Stimulated activated naive CD8-positive, alpha-beta T cell treated with anti-CD3 and anti-CD28 coated beads, Interleukin-15, amount 100 ng/mL, for 72 hours (primary cell): Measurements from ENCODE around the gene MLX.

Source experiments
- ATAC-seq: fragments of 150-1000 bp; cut with Tn5 transposase; 2 replicates; pipeline ENCODE4 v1.10.0; 2021; ENCODE audit warnings: mild to moderate bottlenecking, moderate library complexity
- DNase-seq, 2 donors: peaks; one replicate each; pipeline ENCODE4 v3.0.0; 2021 to 2022
- H3K27ac Mint-ChIP-seq, 2 donors: one replicate each; pipeline ENCODE4 v1.8.0; 2022; ENCODE audit warnings: mild to moderate bottlenecking in 2 of 2, mixed read lengths in 2 of 2, moderate library complexity in 2 of 2
- H3K27me3 Mint-ChIP-seq: one replicate; pipeline ENCODE4 v1.8.0; 2022; ENCODE audit warnings: mixed read lengths
- H3K4me1 Mint-ChIP-seq: one replicate; pipeline ENCODE4 v1.8.0; 2022; ENCODE audit warnings: mild to moderate bottlenecking, mixed read lengths
- H3K4me3 Mint-ChIP-seq, 2 donors: one replicate each; pipeline ENCODE4 v1.8.0; 2022; ENCODE audit warnings: mild to moderate bottlenecking in 2 of 2, mixed read lengths in 2 of 2, moderate library complexity in 1 of 2
- H3K9me3 Mint-ChIP-seq, 2 donors: one replicate each; pipeline ENCODE4 v1.8.0; 2022; ENCODE audit warnings: mixed read lengths in 2 of 2

Gene MLX

DNA sequence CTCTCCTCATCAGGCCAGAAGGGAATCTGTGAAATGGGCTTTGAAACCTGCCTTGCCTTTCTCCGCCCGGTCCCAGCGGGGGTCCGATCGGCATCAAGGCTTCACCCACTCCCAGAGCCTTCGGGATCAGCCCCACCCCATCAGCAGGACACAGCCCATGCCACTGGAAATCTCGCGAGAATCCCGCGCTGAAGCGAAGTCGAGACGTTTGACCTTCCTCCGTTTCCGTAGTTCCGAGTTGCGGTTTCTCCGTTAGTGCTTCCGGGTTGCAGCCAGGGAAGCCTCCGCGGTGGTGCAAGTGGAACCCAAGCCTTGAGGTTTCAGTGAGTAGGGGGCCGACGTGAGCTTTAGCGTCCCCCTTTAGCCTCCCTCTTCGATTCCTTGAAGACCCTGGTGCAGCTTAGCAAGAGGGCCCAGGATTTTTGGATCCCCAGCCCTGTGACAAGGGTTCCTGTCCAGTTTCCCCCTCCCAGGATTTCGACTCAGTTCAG, 5.0 kb upstream of the MLX start, which contains the start of gene COASY:
Gene COASY, plus strand, starts transcription at position 252 of the 491 bp plus-strand sequence. CDS start 475 bp downstream, outside the sequence.
- DNase-seq (peak; percentile 89 to 94), ATAC-seq (peak; percentile 80)
- Mint-ChIP-seq H3K27me3 (no peaks in the 10 kb centered on the region), H3K9me3 (no peaks in the 10 kb centered on the region), H3K27ac (peak within 1 kb of the TSS; percentile 97 to 99), H3K4me3 (peak within 1 kb of the TSS; percentile 93 to 98), H3K4me1 (peaks cover 58% of the 10 kb centered on the region)

- DNase-seq = no peak
- peak overlapping the region; percentile 97 to 99 for H3K27ac Mint-ChIP-seq
These were observed 4.3 kb upstream of the MLX start for GRCh38 chr17:42562388-42563142.

GRCh38 chr17:42563143-42563509, 3.8 kb upstream of the MLX start:
- no peak for DNase-seq
- Mint-ChIP-seq H3K4me1 (peaks cover 68% of the 10 kb centered on the region), H3K27ac (peak overlapping the region; percentile 81 to 99), H3K4me3 (peak overlapping the region; percentile 93 to 98), H3K27me3 (no peaks in the 10 kb centered on the region), H3K9me3 (no peaks in the 10 kb centered on the region)
- no peak for ATAC-seq

More at GRCh38 chr17:42562388-42563142, 4.3 kb upstream of the MLX start:
- H3K4me3 Mint-ChIP-seq = peak overlapping the region; percentile 93 to 98
- peak; percentile 4 for ATAC-seq
- no peaks in the 10 kb centered on the region for H3K27me3 Mint-ChIP-seq
- peaks cover 62% of the 10 kb centered on the region for H3K4me1 Mint-ChIP-seq
- H3K9me3 Mint-ChIP-seq = no peaks in the 10 kb centered on the region

DNA sequence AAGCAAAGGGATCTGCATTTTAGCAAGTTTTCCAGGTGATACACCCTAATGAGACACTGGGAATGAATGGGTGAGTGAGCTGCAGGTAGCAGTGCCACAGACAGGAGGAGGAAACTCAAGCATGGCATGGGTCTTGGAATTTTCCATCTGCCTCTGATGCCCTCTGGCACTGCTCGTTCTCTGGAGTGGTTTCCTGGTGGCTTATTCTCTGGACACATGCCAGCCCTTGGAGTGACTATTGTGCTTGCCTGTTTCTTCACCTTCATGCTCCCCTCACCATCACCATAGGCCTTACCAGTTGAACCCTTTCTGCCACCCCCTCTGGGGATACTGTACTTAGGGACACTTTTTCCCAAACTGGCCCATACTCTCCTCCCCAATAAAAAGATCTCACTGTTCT, 3.4 kb upstream of the MLX start:
- Mint-ChIP-seq H3K9me3 (no peaks in the 10 kb centered on the region), H3K4me3 (peak overlapping the region; percentile 93 to 98), H3K4me1 (peaks cover 71% of the 10 kb centered on the region), H3K27ac (peak overlapping the region in 1 of 2 donors; percentile 23), H3K27me3 (no peaks in the 10 kb centered on the region)
- no peak for DNase-seq
- no peak for ATAC-seq

GRCh38 chr17:42563950-42564349, 3.0 kb upstream of the MLX start:
- H3K9me3 Mint-ChIP-seq = no peaks in the 10 kb centered on the region
- peak overlapping the region; percentile 93 to 98 for H3K4me3 Mint-ChIP-seq
- peaks cover 75% of the 10 kb centered on the region for H3K4me1 Mint-ChIP-seq
- peak overlapping the region; percentile 23 to 71 for H3K27ac Mint-ChIP-seq
- ATAC-seq = no peak
- DNase-seq = no peak
- no peaks in the 10 kb centered on the region for H3K27me3 Mint-ChIP-seq

GRCh38 chr17:42564815-42565522, 1.9 kb upstream of the MLX start:
- H3K4me3 Mint-ChIP-seq = no peak overlapping the region
- H3K9me3 Mint-ChIP-seq = no peaks in the 10 kb centered on the region
- no peaks in the 10 kb centered on the region for H3K27me3 Mint-ChIP-seq
- DNase-seq = no peak
- H3K4me1 Mint-ChIP-seq = peaks cover 85% of the 10 kb centered on the region
- no peak overlapping the region for H3K27ac Mint-ChIP-seq
- no peak for ATAC-seq

DNA sequence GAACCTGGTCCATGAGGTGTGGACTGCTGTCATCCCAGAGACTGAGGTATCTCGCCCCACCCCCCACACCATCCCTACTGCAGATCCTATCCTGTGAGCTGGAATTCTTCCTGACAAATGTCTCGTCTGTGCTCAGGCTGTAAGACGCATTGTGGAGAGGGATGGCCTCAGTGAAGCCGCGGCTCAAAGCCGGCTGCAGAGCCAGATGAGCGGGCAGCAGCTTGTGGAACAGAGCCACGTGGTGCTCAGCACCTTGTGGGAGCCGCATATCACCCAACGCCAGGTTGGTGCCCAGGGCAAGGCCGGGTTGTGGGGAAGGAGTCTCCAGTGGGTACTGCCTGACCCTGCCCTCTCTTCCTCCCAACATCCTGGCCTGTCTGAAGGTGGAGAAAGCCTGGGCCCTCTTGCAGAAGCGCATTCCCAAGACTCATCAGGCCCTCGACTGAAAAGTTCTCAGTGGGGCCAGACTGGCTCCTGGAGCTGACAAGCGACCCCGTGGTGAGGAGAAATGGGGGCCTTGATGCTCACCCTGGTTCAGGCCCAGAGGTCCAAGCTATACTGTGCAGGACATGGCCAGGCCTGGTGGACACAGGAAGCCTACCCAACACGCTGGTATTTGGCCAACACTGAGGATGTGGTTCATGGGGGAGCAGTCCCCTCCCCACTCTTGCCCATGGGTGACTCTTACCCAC, 1.2 kb upstream of the MLX start:
- Mint-ChIP-seq H3K27me3 (no peaks in the 10 kb centered on the region), H3K4me1 (peaks cover 86% of the 10 kb centered on the region), H3K4me3 (peak overlapping the region; percentile 93 to 94), H3K27ac (peak overlapping the region in 1 of 2 donors; percentile 95), H3K9me3 (no peaks in the 10 kb centered on the region)
- no peak for DNase-seq
- no peak for ATAC-seq

DNA sequence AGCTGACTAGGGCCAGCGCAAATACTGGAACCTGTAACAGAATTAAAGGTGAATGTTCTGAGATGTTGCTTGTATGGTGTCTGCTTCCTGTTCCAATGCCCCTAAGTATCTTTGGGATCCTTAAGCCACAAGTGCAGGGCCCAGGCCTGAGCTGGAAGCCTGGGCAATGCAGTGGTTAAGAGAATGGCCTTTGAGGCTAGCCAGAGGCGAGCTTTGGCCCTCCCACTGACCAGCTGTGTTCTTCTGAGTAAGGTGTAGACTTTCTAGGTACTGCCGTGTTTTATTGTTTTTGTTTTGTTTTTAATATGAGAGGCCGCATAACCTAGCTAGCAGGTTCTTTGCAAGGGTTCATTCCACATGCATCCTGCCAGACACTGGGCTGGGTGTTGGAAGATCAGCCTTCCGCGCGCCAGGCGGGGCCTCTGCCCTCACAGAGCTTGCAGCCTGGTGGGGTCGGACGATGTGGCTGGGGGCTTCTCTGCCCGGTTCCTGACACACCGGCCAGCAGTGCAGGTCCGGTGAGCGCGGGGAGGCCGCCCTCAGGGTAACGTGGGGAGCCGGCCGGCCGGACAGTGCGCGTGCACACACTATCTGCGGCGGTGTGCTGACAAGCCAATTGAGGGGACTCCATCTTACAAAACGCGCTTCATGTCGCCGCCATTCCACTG, 551 bp upstream of the MLX start:
- Mint-ChIP-seq H3K4me3 (peak overlapping the region; percentile 93 to 94), H3K9me3 (no peaks in the 10 kb centered on the region), H3K27ac (peak overlapping the region; percentile 93 to 95), H3K27me3 (no peaks in the 10 kb centered on the region), H3K4me1 (peaks cover 90% of the 10 kb centered on the region)
- ATAC-seq (no peak), DNase-seq (no peak)

GRCh38 chr17:42568341-42569111, 1.6 kb downstream of the MLX start:
- no peak for ATAC-seq
- Mint-ChIP-seq H3K9me3 (no peaks in the 10 kb centered on the region), H3K27ac (peak overlapping the region in 1 of 2 donors; percentile 95), H3K4me3 (peak overlapping the region; percentile 46 to 94), H3K4me1 (peaks cover 90% of the 10 kb centered on the region), H3K27me3 (no peaks in the 10 kb centered on the region)
- no peak for DNase-seq

DNA sequence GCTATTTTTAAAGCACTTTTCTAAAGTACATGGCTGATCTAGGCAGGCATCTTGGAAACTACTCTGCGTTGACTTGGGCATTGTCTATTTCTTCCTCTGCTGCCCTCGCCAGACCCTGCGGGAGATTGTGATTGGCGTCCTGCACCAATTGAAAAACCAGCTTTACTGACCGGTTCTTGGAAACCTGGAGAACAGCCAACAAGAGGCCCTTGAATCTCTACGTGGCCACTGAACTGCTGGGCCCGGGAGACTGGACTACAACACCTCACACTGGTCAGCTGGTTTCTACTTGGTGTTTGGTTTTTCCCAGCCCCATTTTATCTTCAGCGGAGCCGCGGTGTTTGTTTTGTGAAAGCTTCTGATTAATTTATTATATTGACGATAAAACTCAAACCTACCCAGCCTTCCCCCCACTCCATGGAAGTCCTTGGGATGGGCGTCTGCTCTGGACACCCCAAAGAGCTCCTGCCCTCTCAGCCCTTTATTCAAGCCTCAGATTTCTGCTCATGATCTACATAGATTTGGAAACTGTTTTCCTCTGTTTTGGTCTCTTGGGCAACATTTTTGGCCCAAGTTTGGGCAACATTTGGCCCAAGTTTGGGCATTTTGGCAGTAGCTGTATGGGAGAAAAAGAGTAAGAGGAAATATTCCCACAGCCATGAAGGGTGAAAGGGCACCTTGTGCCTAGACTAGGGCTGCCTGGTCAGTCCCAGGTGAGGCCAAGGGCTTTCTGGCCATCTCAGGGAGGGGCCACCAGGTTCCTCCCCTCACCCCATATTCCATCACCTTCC, 4.7 kb downstream of the MLX start:
- ATAC-seq (no peak), DNase-seq (no peak)
- Mint-ChIP-seq H3K4me3 (no peak overlapping the region), H3K27ac (peak overlapping the region in 1 of 2 donors; percentile 63), H3K4me1 (peaks cover 88% of the 10 kb centered on the region), H3K9me3 (no peaks in the 10 kb centered on the region), H3K27me3 (no peaks in the 10 kb centered on the region)

- ATAC-seq (no peak), DNase-seq (no peak)
- Mint-ChIP-seq H3K4me3 (no peak overlapping the region), H3K9me3 (no peaks in the 10 kb centered on the region), H3K4me1 (peaks cover 80% of the 10 kb centered on the region), H3K27ac (peak overlapping the region; percentile 85 to 95), H3K27me3 (no peaks in the 10 kb centered on the region)
These were observed 6.2 kb downstream of the MLX start for GRCh38 chr17:42573095-42573494.

GRCh38 chr17:42574463-42574862, 7.6 kb downstream of the MLX start:
- Mint-ChIP-seq H3K9me3 (no peaks in the 10 kb centered on the region), H3K4me1 (peaks cover 76% of the 10 kb centered on the region), H3K27ac (peak overlapping the region in 1 of 2 donors; percentile 69)

GRCh38 chr17:42577140-42577531, 10.2 kb downstream of the MLX start:
- no peaks in the 10 kb centered on the region for H3K9me3 Mint-ChIP-seq
- DNase-seq = peak in 1 of 2 donors; percentile 24
- H3K4me3 Mint-ChIP-seq = peak overlapping the region; percentile 98 to 100
- no peaks in the 10 kb centered on the region for H3K27me3 Mint-ChIP-seq
- ATAC-seq = no peak
- peaks cover 58% of the 10 kb centered on the region for H3K4me1 Mint-ChIP-seq
- H3K27ac Mint-ChIP-seq = peak overlapping the region; percentile 97 to 99

More at GRCh38 chr17:42574463-42574862, 7.6 kb downstream of the MLX start:
- Mint-ChIP-seq H3K27me3 (no peaks in the 10 kb centered on the region), H3K4me3 (no peak overlapping the region)
- no peak for DNase-seq
- no peak for ATAC-seq
